Pancreas (tissue), 10 donors: ENCODE data around the gene STAP1. TPM values are rescaled to one million over a fixed set of nuclear protein-coding genes. Genes with fewer than 3 reads are reported as not detected.

ENCODE experiments used
- ATAC-seq, 4 donors: fragments of 200-7000 bp; cut with Tn5 transposase; one replicate each; pipeline versions ENCODE4 v1.8.0 to v1.9.1; 2020; ENCODE audit warnings: mild to moderate bottlenecking in 4 of 4, moderate library complexity in 4 of 4
- DNase-seq, 6 donors: peaks; one replicate each; pipeline ENCODE4 v3.0.0-alpha.2; 2020
- FAIRE-seq: peaks from 2 replicates; lab custom pipeline; 2012; peaks lifted over from hg19 to GRCh38; lab: Jason Lieb, UNC
- H3K27ac ChIP-seq, 4 donors: fragments of 200-600 bp; sonication (generic); 1 replicate in 3 of 4; 2 replicates in 1 of 4; pipeline versions ENCODE4 v1.5.0 to v1.8.0; 2020
- H3K27me3 ChIP-seq, 4 donors: fragments of 200-600 bp; one replicate each; pipeline ENCODE4 v1.8.0; 2021
- H3K36me3 ChIP-seq, 3 donors: fragments of 200-600 bp; sonication (generic) in 1 of 3; one replicate each; pipeline versions ENCODE4 v1.5.0 to v1.8.0; 2020 to 2021
- H3K4me1 ChIP-seq, 3 donors: fragments of 200-600 bp; one replicate each; pipeline ENCODE4 v1.8.0; 2021
- H3K4me3 ChIP-seq, 4 donors: fragments of 200-600 bp; sonication (generic) in 2 of 4; one replicate each; pipeline versions ENCODE4 v1.5.0 to v1.8.0; 2020 to 2021
- H3K9me3 ChIP-seq, 4 donors: fragments of 200-600 bp; one replicate each; pipeline ENCODE4 v1.8.0; 2021
- CTCF ChIP-seq, 4 donors: fragments of 200-600 bp; sonication (generic) in 3 of 4; IDR thresholded peaks; one replicate each; pipeline versions ENCODE4 v1.5.0 to v1.8.0; 2021; ENCODE audit warnings: antibody characterized with exemption in 4 of 4
- WGBS, 2 donors: extraction: QIAGEN DNeasy Blood & Tissue Kit; methylation state at CpG; one replicate each; pipeline ENCODE4 v1.1.7; 2013; 5-methylcytosine and 5-hydroxymethylcytosine counted together
- intact Hi-C, 3 donors: fragments of 100-400 bp; cut with DNase I; formaldehyde crosslinking; loops; one replicate each; pipeline versions ENCODE4 v1.11.1 to v1.14.2; 2022
- polyA plus RNA-seq, 2 donors: library from polyadenylated mRNA; stranded (reverse); fragments of 200-250 nt; gene quantifications; one replicate each; pipeline ENCODE4 v1.2.3, GENCODE V29; 2013
- total RNA-seq, 6 donors: library from RNA; stranded (reverse); fragmentation: NEBNext Ultra II Directional in 4 of 6; extraction: Animal tissue kit (Norgen Biotek cat#: 25700) in 4 of 6; gene quantifications; one replicate each; pipeline versions ENCODE4 v1.2.1 to v1.2.4, GENCODE V29; 2021 to 2023
- donor health status: healthy with polysubstance abuse.
- donor health status: DM: no; HTN: no; CAD: no; lungs with moderate emphysema.
- donor health status: DM: no; HTN: no; CAD: no.
- donor health status: control.
- donor health status: control.
- donor health status: Bipolar disorder and iron deficiency.
- donor health status: DM: yes; HTN: yes; CAD: no.
- donor health status: DM: no; HTN: no; CAD: no.
- donor health status: DM: no; HTN: no; CAD: no.
- donor health status: DM: yes; HTN: yes; CAD: no.

The STAP1 gene
- total and polyA plus RNA-seq, 8 donors: 0.21 to 0.29 (median 0.25) TPM; not detected in 4

- ATAC-seq (no peak), DNase-seq (no peak), FAIRE-seq (no peak)
- Histone ChIP-seq H3K4me1 (no peaks in the 10 kb centered on the region), H3K27me3 (no peaks in the 10 kb centered on the region), H3K4me3 (no peak overlapping the region), H3K9me3 (no peaks in the 10 kb centered on the region), H3K27ac (peak overlapping the region in 1 of 4 donors; percentile 18), H3K36me3 (no peaks in the 10 kb centered on the region)
- TF ChIP-seq CTCF (IDR thresholded peaks at IDR 0.05): no peak
- intact Hi-C loops: no loop called here
- WGBS, 2 donors: 81 to 86% methylated on average over 4 of the region's 4 CpGs
Measured at GRCh38 chr4:67576059-67576466, 17.5 kb downstream of the STAP1 start.

GRCh38 chr4:67576538-67576937 lies 18.0 kb downstream of the STAP1 start:
- intact Hi-C loops: no loop called here
- Histone ChIP-seq H3K27ac (no peak overlapping the region), H3K36me3 (no peaks in the 10 kb centered on the region), H3K27me3 (no peaks in the 10 kb centered on the region), H3K9me3 (no peaks in the 10 kb centered on the region), H3K4me3 (no peak overlapping the region), H3K4me1 (no peaks in the 10 kb centered on the region)
- no peak for DNase-seq
- 89 to 97% methylated on average over 1 of the region's 1 CpG for WGBS, 2 donors
- ATAC-seq: peak in 1 of 4 donors; percentile 15
- no peak for FAIRE-seq
- no peak for TF ChIP-seq CTCF (IDR thresholded peaks at IDR 0.05)

GRCh38 chr4:67580577-67580976 lies 22.1 kb downstream of the STAP1 start:
- no peak overlapping the region for H3K27ac ChIP-seq
- H3K4me1 ChIP-seq: peaks cover 0 to 8% (median 0%) of the 10 kb centered on the region in 3 donors
- no peaks in the 10 kb centered on the region for H3K27me3 ChIP-seq
- no peak for ATAC-seq
- FAIRE-seq: no peak
- no peak for TF ChIP-seq CTCF (IDR thresholded peaks at IDR 0.05)
- intact Hi-C loops: no loop called here
- 92 to 96% methylated on average over 3 of the region's 3 CpGs for WGBS, 2 donors
- H3K36me3 ChIP-seq: no peaks in the 10 kb centered on the region
- H3K9me3 ChIP-seq: no peaks in the 10 kb centered on the region
- no peak overlapping the region for H3K4me3 ChIP-seq
- no peak for DNase-seq

GRCh38 chr4:67581208-67581857 lies 22.8 kb downstream of the STAP1 start:
- intact Hi-C loops: no loop called here
- Histone ChIP-seq H3K27ac (no peak overlapping the region), H3K36me3 (no peaks in the 10 kb centered on the region), H3K9me3 (no peaks in the 10 kb centered on the region), H3K4me1 (peaks cover 0 to 12% (median 0%) of the 10 kb centered on the region in 3 donors), H3K4me3 (no peak overlapping the region), H3K27me3 (no peaks in the 10 kb centered on the region)
- FAIRE-seq (no peak), ATAC-seq (no peak), DNase-seq (no peak)
- no peak for TF ChIP-seq CTCF (IDR thresholded peaks at IDR 0.05)
- 82 to 83% methylated on average over 8 of the region's 8 CpGs for WGBS, 2 donors

GRCh38 chr4:67581913-67582312 lies 23.4 kb downstream of the STAP1 start:
- H3K27me3 ChIP-seq: no peaks in the 10 kb centered on the region
- TF ChIP-seq CTCF (IDR thresholded peaks at IDR 0.05): no peak
- DNase-seq: no peak
- no peak for ATAC-seq
- FAIRE-seq: no peak
- no peaks in the 10 kb centered on the region for H3K9me3 ChIP-seq
- peaks cover 0 to 17% (median 6%) of the 10 kb centered on the region in 3 donors for H3K4me1 ChIP-seq
- intact Hi-C loops: no loop called here
- WGBS, 2 donors: 47 to 49% methylated on average over 2 of the region's 2 CpGs
- no peak overlapping the region for H3K4me3 ChIP-seq
- H3K27ac ChIP-seq: no peak overlapping the region
- no peaks in the 10 kb centered on the region for H3K36me3 ChIP-seq
